ENCODE measurements around the gene RSPH10B2.
"Not testable (repeated sequence)": the region's sequence is repeated elsewhere in the genome, so short reads cannot be mapped to it uniquely, and the experiment has no call there.

Gene RSPH10B2

DNA sequence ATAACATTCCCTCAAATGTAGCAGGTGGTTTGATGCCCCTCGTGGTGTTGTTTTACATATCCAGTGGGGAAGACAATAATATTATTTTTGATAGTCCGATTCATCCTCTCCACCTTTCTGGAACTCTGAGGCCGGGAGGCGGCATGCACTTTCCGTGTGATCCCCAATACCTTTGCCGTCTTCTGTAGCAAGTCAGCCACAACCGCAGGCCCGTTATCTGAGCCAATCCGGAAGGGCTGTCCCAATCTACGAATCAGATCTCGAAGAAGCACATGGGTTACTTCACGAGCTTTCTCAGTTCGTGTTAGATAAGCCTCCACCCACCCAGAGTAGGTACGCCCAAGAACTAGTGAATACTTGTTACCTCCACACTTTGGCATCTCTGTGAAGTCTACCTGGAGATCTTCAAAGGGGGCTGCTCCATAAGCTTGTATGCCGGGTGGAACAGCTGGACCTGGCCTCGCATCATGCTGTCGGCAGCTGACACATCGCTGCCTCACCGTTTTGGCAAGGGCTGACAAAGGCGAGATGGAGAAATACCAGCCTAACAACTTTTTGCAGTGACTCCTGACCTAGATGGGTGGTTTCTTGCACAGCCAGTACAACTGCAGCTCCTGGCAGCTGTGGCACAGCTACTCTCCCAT, 88.5 kb downstream of the RSPH10B2 start:
- not testable (repeated sequence) for DNase-seq (ENCODE audit: low spot score)

DNA sequence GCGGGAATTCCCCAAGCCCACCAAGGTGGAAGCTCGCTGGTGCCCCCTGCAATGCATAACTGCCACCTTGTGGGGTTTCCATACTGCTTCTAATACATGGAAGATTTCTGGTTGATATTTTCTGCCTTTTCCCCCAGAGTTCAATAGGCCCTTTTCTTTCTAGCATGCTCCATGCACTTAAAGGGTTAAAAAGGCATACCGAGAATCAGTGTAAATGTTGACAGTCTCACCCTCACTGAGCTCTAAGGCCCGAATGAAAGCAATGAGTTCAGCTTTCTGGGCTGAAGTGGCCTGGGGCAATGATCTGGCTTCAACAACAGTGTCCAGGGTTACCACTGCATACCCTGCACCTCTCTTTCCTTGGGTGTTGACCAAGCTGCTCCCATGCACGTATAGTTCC, 89.2 kb downstream of the RSPH10B2 start:
- DNase-seq (ENCODE audit: low spot score): not testable (repeated sequence)

DNA sequence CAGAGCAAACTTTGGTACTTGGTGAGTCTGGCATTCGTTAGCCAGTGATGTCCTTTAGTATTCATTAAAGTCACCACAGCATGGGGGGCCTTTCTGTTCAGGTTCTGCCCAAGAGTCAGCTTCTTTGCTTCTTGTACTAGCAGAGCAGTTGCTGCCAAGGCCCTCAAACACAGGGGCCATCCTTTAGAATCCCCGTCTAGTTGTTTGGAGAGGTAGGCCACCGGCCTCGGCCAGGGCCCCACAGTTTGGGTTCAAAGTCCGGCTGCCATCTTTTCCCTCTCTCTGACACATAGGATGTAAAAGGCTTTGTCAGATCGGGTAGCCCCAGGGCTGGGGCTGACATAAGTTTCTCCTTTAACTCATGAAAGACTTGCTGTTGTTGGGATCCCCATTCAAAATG, 89.8 kb downstream of the RSPH10B2 start:
- not testable (repeated sequence) for DNase-seq (ENCODE audit: low spot score)

DNA sequence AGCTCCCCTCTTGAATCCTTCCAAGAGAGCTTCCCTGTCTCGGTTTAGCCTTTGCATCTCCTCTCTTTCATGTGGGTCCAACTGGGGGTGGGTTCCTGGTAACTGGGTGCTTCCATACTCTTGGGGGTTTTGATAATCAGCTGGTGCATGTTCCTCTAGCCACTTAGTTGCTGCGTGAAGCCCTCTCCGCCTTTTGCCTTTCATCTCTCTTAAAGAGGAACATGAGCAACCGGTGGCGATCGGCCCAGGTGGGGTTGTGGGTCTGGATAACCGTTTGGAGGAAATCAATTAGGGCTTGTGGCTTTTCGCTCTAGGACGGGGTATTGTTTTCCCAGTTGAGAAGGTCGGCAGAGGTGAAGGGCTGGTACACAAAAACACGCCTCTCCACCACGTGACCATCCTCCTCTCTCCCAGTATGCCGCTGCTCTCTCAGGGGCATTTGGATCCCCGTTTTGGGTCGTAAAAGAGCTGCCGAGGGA, 92.1 kb downstream of the RSPH10B2 start:
- DNase-seq (ENCODE audit: low spot score): not testable (repeated sequence)

DNA sequence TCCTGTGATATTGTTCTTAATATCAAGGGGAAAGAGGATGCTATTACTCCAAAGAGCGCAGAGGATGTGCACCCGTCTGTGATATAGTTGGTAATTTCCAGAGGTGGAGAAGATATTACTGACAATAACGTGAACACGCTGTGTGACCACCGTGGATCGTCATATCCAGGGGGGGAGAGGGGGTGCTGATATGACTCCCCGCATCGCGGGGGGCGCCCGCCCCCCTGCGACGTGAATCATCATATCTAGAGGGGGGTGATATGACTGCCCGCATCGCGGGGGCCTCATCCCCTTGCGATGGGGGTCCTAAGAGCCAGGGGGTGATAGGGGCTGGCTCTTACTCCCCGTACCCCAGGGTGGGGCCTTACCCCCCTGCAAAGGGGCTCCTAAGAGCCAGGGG, 93.8 kb downstream of the RSPH10B2 start:
- DNase-seq (ENCODE audit: low spot score): not testable (repeated sequence)
